Neuronal stem cell (in vitro differentiated cells): ENCODE results near the gene KLHL10.
A peak's percentile ranks its signal among the peaks of the same experiment; 100 is the strongest.

Source experiments
- DNase-seq: peaks from one replicate; pipeline ENCODE4 v3.0.0-alpha.2; 2013; ENCODE audit warnings: low spot score
- H2AFZ ChIP-seq: one replicate; pipeline ENCODE4 v1.6.1; 2013; ENCODE audit warnings: mild to moderate bottlenecking, low read length, inconsistent platforms
- H2AK5ac ChIP-seq: 2 replicates; pipeline ENCODE4 v1.6.1; 2013; ENCODE audit warnings: low read depth, mild to moderate bottlenecking, inconsistent platforms, low read length, moderate library complexity, mixed read lengths
- H2BK120ac ChIP-seq: 2 replicates; pipeline ENCODE4 v1.6.1; 2013; ENCODE audit warnings: low read depth, mild to moderate bottlenecking, inconsistent platforms, low read length, moderate library complexity, mixed read lengths
- H2BK12ac ChIP-seq: one replicate; pipeline ENCODE4 v1.6.1; 2013; ENCODE audit warnings: low read length, inconsistent platforms
- H2BK15ac ChIP-seq: 2 replicates; pipeline ENCODE4 v1.6.1; 2013; ENCODE audit warnings: mild to moderate bottlenecking, low read length, inconsistent platforms, mixed read lengths
- H2BK5ac ChIP-seq: one replicate; pipeline ENCODE4 v1.6.1; 2013; ENCODE audit warnings: inconsistent platforms, mild to moderate bottlenecking, low read length, moderate library complexity
- H3K14ac ChIP-seq: one replicate; pipeline ENCODE4 v1.6.1; 2013; ENCODE audit warnings: low read length, inconsistent platforms
- H3K18ac ChIP-seq: 2 replicates; pipeline ENCODE4 v1.6.1; 2013; ENCODE audit warnings: low read length, inconsistent platforms
- H3K23ac ChIP-seq: 2 replicates; pipeline ENCODE4 v1.6.1; 2013; ENCODE audit warnings: low read depth, mild to moderate bottlenecking, mixed read lengths, low read length, inconsistent platforms; ENCODE audit not compliant: poor library complexity
- H3K27ac ChIP-seq: replicated peaks from 3 replicates; pipeline ENCODE4 v1.5.1; 2013; ENCODE audit warnings: low read length, inconsistent platforms
- H3K27me3 ChIP-seq, 3 experiments: 2 replicates each; pipeline ENCODE4 v1.6.1; 2013; ENCODE audit warnings: low read length in 3 of 3, mild to moderate bottlenecking in 2 of 3, inconsistent platforms in 1 of 3, low read depth in 1 of 3, mixed read lengths in 1 of 3, moderate library complexity in 1 of 3; ENCODE audit not compliant: control insufficient read depth in 3 of 3, insufficient read depth in 3 of 3
- H3K36me3 ChIP-seq, 2 donors: replicated peaks in 1 of 2; 2 replicates each; pipeline ENCODE4 v1.6.1; 2013; ENCODE audit warnings: low read length in 2 of 2; ENCODE audit not compliant: control insufficient read depth in 2 of 2, insufficient read depth in 2 of 2
- H3K4ac ChIP-seq: 2 replicates; pipeline ENCODE4 v1.6.1; 2013; ENCODE audit warnings: inconsistent platforms, mild to moderate bottlenecking, low read length, moderate library complexity
- H3K4me1 ChIP-seq, 2 donors: 1 replicate in 1 of 2; 2 replicates in 1 of 2; pipeline ENCODE4 v1.6.1; 2013; ENCODE audit warnings: low read length in 2 of 2, low read depth in 1 of 2; ENCODE audit not compliant: control insufficient read depth in 2 of 2, insufficient read depth in 1 of 2
- H3K4me2 ChIP-seq: one replicate; pipeline ENCODE4 v1.6.1; 2013; ENCODE audit warnings: mild to moderate bottlenecking, low read length, inconsistent platforms; ENCODE audit not compliant: insufficient read depth, poor library complexity, severe bottlenecking
- H3K4me3 ChIP-seq, 2 donors: 2 replicates each; pipeline ENCODE4 v1.5.1; 2013; ENCODE audit warnings: low read length in 2 of 2, mild to moderate bottlenecking in 2 of 2, inconsistent platforms in 1 of 2, moderate library complexity in 1 of 2
- H3K79me1 ChIP-seq: one replicate; pipeline ENCODE4 v1.6.1; 2013; ENCODE audit warnings: low read depth, mild to moderate bottlenecking, inconsistent platforms, low read length, moderate library complexity
- H3K9ac ChIP-seq: one replicate; pipeline ENCODE4 v1.6.1; 2013; ENCODE audit warnings: mild to moderate bottlenecking, low read depth, low read length, inconsistent platforms; ENCODE audit not compliant: poor library complexity
- H3K9me3 ChIP-seq, 2 donors: replicated peaks in 1 of 2; 2 replicates each; pipeline versions ENCODE3 to v1.6.1; 2013; ENCODE audit warnings: low read length in 2 of 2, mild to moderate bottlenecking in 2 of 2, inconsistent platforms in 1 of 2, low read depth in 1 of 2, mixed read lengths in 1 of 2, moderate library complexity in 1 of 2; ENCODE audit not compliant: control insufficient read depth in 2 of 2, insufficient read depth in 1 of 2
- H4K8ac ChIP-seq: one replicate; pipeline ENCODE4 v1.6.1; 2013; ENCODE audit warnings: low read depth, mild to moderate bottlenecking, inconsistent platforms, low read length, moderate library complexity
- H4K91ac ChIP-seq: one replicate; pipeline ENCODE4 v1.6.1; 2013; ENCODE audit warnings: low read length, low read depth, mild to moderate bottlenecking, inconsistent platforms; ENCODE audit not compliant: poor library complexity
- WGBS, 2 donors: extraction: QIAGEN DNeasy Blood & Tissue Kit; methylation state at CpG; one replicate each; pipeline ENCODE4 v1.1.7; 2013; ENCODE audit warnings: missing lambda C conversion rate in 2 of 2, mixed read lengths in 1 of 2; ENCODE audit not compliant: insufficient read length in 2 of 2, insufficient replicate concordance in 1 of 2; ENCODE audit errors: extremely low coverage in 2 of 2; 5-methylcytosine and 5-hydroxymethylcytosine counted together

Gene KLHL10

DNA sequence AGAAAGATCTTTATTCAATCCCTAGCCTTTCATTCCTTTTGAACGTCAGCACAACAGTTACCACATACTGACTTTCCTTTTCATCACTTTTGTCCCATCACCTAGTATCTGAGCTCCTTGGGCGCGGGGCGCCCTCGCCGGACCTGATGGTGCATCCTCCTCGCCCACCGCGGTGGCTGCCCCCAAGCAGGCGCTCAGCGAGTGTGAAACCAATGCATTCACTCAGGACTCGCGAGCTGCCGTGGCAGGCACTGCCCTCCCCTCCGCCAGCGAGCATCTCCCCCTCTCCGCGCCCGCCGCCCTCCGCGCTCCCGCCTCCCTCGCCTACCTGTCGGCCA is 26.8 kb downstream of the KLHL10 start:
- Histone ChIP-seq H4K8ac (peak overlapping the region; percentile 58), H3K4ac (no peak overlapping the region), H3K79me1 (peaks cover 6% of the 10 kb centered on the region), H3K36me3 (peaks cover 9 to 29% of the 10 kb centered on the region in 2 donors), H4K91ac (no peak overlapping the region), H3K27me3 (no peaks in the 10 kb centered on the region), H3K14ac (no peak overlapping the region), H2AFZ (peak overlapping the region; percentile 97), H3K4me3 (peak overlapping the region; percentile 82 to 97), H2BK15ac (peak overlapping the region; percentile 87), H3K4me2 (peak overlapping the region; percentile 84), H2BK12ac (no peak overlapping the region), H3K23ac (peak overlapping the region; percentile 95), H3K18ac (peak overlapping the region; percentile 99), H3K27ac (peak overlapping the region; percentile 81), H2BK5ac (peak overlapping the region; percentile 92), H2AK5ac (peak overlapping the region; percentile 94), H3K4me1 (peaks cover 7 to 8% of the 10 kb centered on the region in 2 donors), H3K9me3 (no peaks in the 10 kb centered on the region), H3K9ac (peak overlapping the region; percentile 99), H2BK120ac (peak overlapping the region; percentile 76)
- no peak for DNase-seq
- no CpG with 5 or more reads among the region's 25 CpGs for WGBS, 2 donors

DNA sequence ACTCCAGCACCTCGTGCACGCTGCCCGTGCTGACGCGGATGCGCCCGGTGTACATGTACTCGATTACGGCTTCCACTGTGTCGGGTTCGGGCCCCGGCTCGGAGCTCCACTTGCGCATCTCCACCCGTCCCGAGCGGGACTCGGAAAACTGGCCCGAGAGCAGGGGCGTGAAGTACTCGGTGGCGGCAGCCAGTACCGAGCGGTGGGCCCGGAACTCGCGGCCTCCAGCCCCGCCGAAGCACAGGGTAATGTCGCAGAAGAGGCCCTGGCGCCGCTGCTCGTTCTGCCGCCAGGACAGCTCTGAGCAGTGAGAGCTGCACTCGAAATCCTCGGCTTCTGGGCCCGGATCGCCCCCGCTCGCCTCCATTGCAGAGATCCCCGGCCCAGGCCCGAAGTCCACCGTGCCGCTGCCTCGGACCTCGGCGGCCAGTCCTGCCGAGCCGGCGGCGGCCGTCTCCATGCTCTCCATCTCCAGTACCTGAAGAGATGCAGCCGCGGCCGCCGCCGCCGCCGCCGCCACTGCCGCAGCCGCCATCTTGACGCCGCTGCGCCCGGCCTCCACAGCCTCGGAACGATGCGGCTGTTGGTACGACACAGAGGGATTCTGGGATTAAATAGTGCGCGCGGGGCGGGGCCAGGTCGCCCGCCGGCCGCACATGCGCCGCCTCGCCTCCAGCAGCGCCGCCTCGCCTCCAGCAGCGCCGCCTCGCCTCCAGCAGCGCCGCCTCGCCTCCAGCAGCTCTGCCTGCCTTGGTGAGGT is 27.4 kb downstream of the KLHL10 start, which contains the start of gene KLHL11:
Gene KLHL11 (minus strand): TSS at position 588 of the 760 bp plus-strand sequence. CDS start 53 bp downstream, at position 535.
- peak within 1 kb of the TSS; percentile 69 for H2BK12ac ChIP-seq

GRCh38 chr17:41865596-41865893 is 27.9 kb downstream of the KLHL10 start:
- Histone ChIP-seq H2BK5ac (no peak overlapping the region), H2AFZ (peak overlapping the region; percentile 97), H3K4me2 (no peak overlapping the region), H3K9me3 (no peaks in the 10 kb centered on the region), H4K91ac (no peak overlapping the region), H3K14ac (no peak overlapping the region), H2AK5ac (no peak overlapping the region), H3K36me3 (peaks cover 18 to 40% of the 10 kb centered on the region in 2 donors), H2BK12ac (no peak overlapping the region), H3K79me1 (peaks cover 6% of the 10 kb centered on the region), H3K4me3 (peak overlapping the region in 1 of 2 donors; percentile 82), H3K23ac (peak overlapping the region; percentile 95), H3K4ac (no peak overlapping the region), H2BK15ac (no peak overlapping the region), H3K27me3 (no peaks in the 10 kb centered on the region), H3K4me1 (peaks cover 7 to 8% of the 10 kb centered on the region in 2 donors), H3K18ac (no peak overlapping the region), H4K8ac (no peak overlapping the region), H2BK120ac (no peak overlapping the region), H3K27ac (peak overlapping the region; percentile 47), H3K9ac (no peak overlapping the region)
- no CpG with 5 or more reads among the region's 10 CpGs for WGBS, 2 donors
- no peak for DNase-seq

More for the DNA sequence above, 27.4 kb downstream of the KLHL10 start, which contains the start of gene KLHL11:
- Histone ChIP-seq H3K4me2 (peak within 1 kb of the TSS; percentile 84), H3K4me1 (peaks cover 7 to 8% of the 10 kb centered on the region in 2 donors), H3K9ac (peak within 1 kb of the TSS; percentile 99), H2BK120ac (peak within 1 kb of the TSS; percentile 76), H3K23ac (peak within 1 kb of the TSS; percentile 95), H2BK5ac (peak within 1 kb of the TSS; percentile 92), H4K91ac (peak within 1 kb of the TSS; percentile 93), H3K18ac (peak within 1 kb of the TSS; percentile 99), H3K4ac (peak within 1 kb of the TSS; percentile 90), H3K36me3 (peaks cover 13 to 35% of the 10 kb centered on the region in 2 donors), H3K14ac (peak within 1 kb of the TSS; percentile 99), H3K27ac (peak within 1 kb of the TSS; percentile 81), H2BK15ac (peak within 1 kb of the TSS; percentile 87), H2AK5ac (peak within 1 kb of the TSS; percentile 94), H3K27me3 (no peaks in the 10 kb centered on the region), H4K8ac (peak within 1 kb of the TSS; percentile 58), H3K4me3 (peak within 1 kb of the TSS; percentile 82 to 97), H2AFZ (peak within 1 kb of the TSS; percentile 97), H3K79me1 (peaks cover 6% of the 10 kb centered on the region), H3K9me3 (no peaks in the 10 kb centered on the region)
- WGBS, 2 donors, result no CpG with 5 or more reads among the region's 90 CpGs
- DNase-seq, result peak; percentile 87

DNA sequence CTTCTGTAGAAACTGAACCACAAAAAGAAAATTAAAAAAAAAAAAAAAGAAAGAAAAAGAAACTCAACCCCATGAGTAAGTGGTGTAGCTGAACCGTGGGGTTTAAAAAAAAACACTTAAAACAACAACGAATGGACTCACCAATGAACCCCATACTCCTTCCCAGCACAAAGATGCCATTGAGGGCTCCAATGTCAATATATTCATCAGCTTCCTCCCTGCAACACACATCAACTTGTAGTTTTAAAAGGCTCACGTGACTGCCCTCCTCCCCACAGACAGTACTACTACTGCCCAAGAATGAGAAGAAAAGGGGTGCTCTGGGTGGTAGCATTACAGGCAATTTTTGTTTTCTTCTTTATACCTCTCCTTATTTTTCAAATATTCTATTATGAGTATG is 30.9 kb downstream of the KLHL10 start:
- Histone ChIP-seq H3K36me3 (peaks cover 40 to 68% of the 10 kb centered on the region in 2 donors), H4K91ac (no peak overlapping the region), H3K27ac (no peak overlapping the region), H3K79me1 (peaks cover 9% of the 10 kb centered on the region), H4K8ac (no peak overlapping the region), H2BK15ac (no peak overlapping the region), H3K9ac (no peak overlapping the region), H2BK12ac (no peak overlapping the region), H3K4me3 (no peak overlapping the region), H3K23ac (no peak overlapping the region), H3K4ac (no peak overlapping the region), H2AFZ (no peak overlapping the region), H3K14ac (no peak overlapping the region), H3K18ac (no peak overlapping the region), H3K4me2 (no peak overlapping the region), H3K4me1 (peaks cover 1 to 7% of the 10 kb centered on the region in 2 donors), H2BK120ac (no peak overlapping the region), H2BK5ac (no peak overlapping the region), H3K9me3 (peaks cover 0 to 2% of the 10 kb centered on the region in 2 donors), H2AK5ac (no peak overlapping the region), H3K27me3 (no peaks in the 10 kb centered on the region)
- DNase-seq, result no peak
- no CpG with 5 or more reads among the region's 3 CpGs for WGBS, 2 donors
